ENCODE data around the gene RINL. TPM values are rescaled to one million over a fixed set of nuclear protein-coding genes. Genes with fewer than 3 reads are reported as not detected.
A peak's percentile ranks its signal among the peaks of the same experiment; 100 is the strongest.

The RINL gene
- total and polyA plus RNA-seq, 2 donors from 2014 or later, result 9.5 to 13.0 TPM

- no peaks in the 10 kb centered on the region for H3K9me3 ChIP-seq (ENCODE audit: control insufficient read depth in 2 of 3, insufficient read depth in 1 of 3, low read length in 3 of 3)
- H3K36me3 ChIP-seq (ENCODE audit: control insufficient read depth in 2 of 3, insufficient read depth in 3 of 3, low read length in 3 of 3), result no peaks in the 10 kb centered on the region
- H3K4me1 ChIP-seq (ENCODE audit: control insufficient read depth in 2 of 3, insufficient read depth in 2 of 3, low read depth in 1 of 3, low read length in 3 of 3), result peaks cover 0 to 14% (median 5%) of the 10 kb centered on the region in 3 donors
- H3K4me3 ChIP-seq (ENCODE audit: low read length in 3 of 3), result peak overlapping the region; percentile 34 to 77 (median 71)
- peak; percentile 91 for TF ChIP-seq CTCF (IDR thresholded peaks at IDR 0.05; ENCODE audit: borderline replicate concordance, extremely low read depth, insufficient read depth)
- peak overlapping the region in 1 of 2 donors; percentile 33 for H3K27ac ChIP-seq (ENCODE audit: low read depth in 2 of 2, low read length in 2 of 2)
- FAIRE-seq (no peak), DNase-seq (peak; percentile 79 to 94 (median 87))
- no peaks in the 10 kb centered on the region for H3K27me3 ChIP-seq (ENCODE audit: control insufficient read depth, insufficient read depth, low read length)
- H3K9ac ChIP-seq (ENCODE audit: low read length in 3 of 3), result peak overlapping the region in 2 of 3 donors; percentile 42 to 58
- intact Hi-C loops (cut with DNase I), result no loop called here
These were observed 8.1 kb downstream of the RINL start for GRCh38 chr19:38869836-38870607.

DNA sequence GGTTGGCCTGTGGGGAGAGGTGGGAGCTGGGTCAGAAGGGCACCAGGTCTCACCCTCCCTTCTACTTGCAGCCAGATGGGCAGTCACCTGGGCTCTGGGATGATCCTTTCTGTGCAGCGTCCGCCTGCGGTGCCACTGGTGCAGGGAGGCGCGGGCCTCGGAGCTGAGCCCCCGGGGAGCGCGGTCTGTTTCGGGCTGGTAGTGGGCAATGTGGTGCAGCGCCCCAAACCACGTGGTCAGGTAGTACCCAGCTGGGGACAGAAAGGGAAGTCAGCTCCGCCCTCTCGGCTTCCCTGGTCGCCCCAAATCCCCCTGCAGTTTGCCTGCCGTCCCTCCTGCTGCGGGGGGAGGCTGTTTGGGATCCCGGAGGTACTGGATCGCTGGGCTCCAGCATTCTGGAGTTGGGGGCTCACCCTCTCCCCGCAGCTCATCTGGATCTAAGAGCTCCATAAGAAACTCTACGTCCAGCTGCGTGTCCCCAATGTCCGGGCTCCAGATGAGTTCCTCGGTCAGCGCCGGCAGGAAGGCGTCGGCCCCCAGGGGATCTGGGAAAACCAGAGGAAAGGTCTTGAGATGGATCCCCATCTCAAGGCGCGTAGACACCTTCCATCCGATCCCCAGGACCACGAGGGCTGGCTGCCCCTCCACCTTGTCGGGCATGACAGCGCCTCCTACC, 8.8 kb downstream of the RINL start:
- intact Hi-C loops (cut with DNase I), result no loop called here
- peak overlapping the region; percentile 34 to 77 (median 71) for H3K4me3 ChIP-seq (ENCODE audit: low read length in 3 of 3)
- TF ChIP-seq CTCF (IDR thresholded peaks at IDR 0.05; ENCODE audit: borderline replicate concordance, extremely low read depth, insufficient read depth), result no peak
- H3K9ac ChIP-seq (ENCODE audit: low read length in 3 of 3), result peak overlapping the region in 2 of 3 donors; percentile 42 to 58
- no peak overlapping the region for H3K27ac ChIP-seq (ENCODE audit: low read depth in 2 of 2, low read length in 2 of 2)
- H3K36me3 ChIP-seq (ENCODE audit: control insufficient read depth in 2 of 3, insufficient read depth in 3 of 3, low read length in 3 of 3), result no peaks in the 10 kb centered on the region
- H3K9me3 ChIP-seq (ENCODE audit: control insufficient read depth in 2 of 3, insufficient read depth in 1 of 3, low read length in 3 of 3), result no peaks in the 10 kb centered on the region
- no peaks in the 10 kb centered on the region for H3K27me3 ChIP-seq (ENCODE audit: control insufficient read depth, insufficient read depth, low read length)
- peaks cover 0 to 14% (median 5%) of the 10 kb centered on the region in 3 donors for H3K4me1 ChIP-seq (ENCODE audit: control insufficient read depth in 2 of 3, insufficient read depth in 2 of 3, low read depth in 1 of 3, low read length in 3 of 3)
- no peak for FAIRE-seq
- DNase-seq, result no peak

- H3K36me3 ChIP-seq (ENCODE audit: control insufficient read depth in 2 of 3, insufficient read depth in 3 of 3, low read length in 3 of 3), result no peaks in the 10 kb centered on the region
- H3K27me3 ChIP-seq (ENCODE audit: control insufficient read depth, insufficient read depth, low read length), result no peaks in the 10 kb centered on the region
- FAIRE-seq, result no peak
- H3K27ac ChIP-seq (ENCODE audit: low read depth in 2 of 2, low read length in 2 of 2), result no peak overlapping the region
- no peak for TF ChIP-seq CTCF (IDR thresholded peaks at IDR 0.05; ENCODE audit: borderline replicate concordance, extremely low read depth, insufficient read depth)
- peaks cover 0 to 14% (median 5%) of the 10 kb centered on the region in 3 donors for H3K4me1 ChIP-seq (ENCODE audit: control insufficient read depth in 2 of 3, insufficient read depth in 2 of 3, low read depth in 1 of 3, low read length in 3 of 3)
- no peak for DNase-seq
- no peaks in the 10 kb centered on the region for H3K9me3 ChIP-seq (ENCODE audit: control insufficient read depth in 2 of 3, insufficient read depth in 1 of 3, low read length in 3 of 3)
- intact Hi-C loops (cut with DNase I), result no loop called here
- no peak overlapping the region for H3K9ac ChIP-seq (ENCODE audit: low read length in 3 of 3)
- no peak overlapping the region for H3K4me3 ChIP-seq (ENCODE audit: low read length in 3 of 3)
These were observed 9.5 kb downstream of the RINL start for GRCh38 chr19:38868551-38868950.

Measured in kidney (tissue), 14 donors.